ENCODE results near the gene ADCY3. TPM values are rescaled to one million over a fixed set of nuclear protein-coding genes. Genes with fewer than 3 reads are reported as not detected.

Gene ADCY3
- total and polyA plus RNA-seq, 2 of the 13 experiments (the other 11 are each of a cell fraction or from before 2014, with no cell fraction given), result 0.11 to 0.61 TPM

DNA sequence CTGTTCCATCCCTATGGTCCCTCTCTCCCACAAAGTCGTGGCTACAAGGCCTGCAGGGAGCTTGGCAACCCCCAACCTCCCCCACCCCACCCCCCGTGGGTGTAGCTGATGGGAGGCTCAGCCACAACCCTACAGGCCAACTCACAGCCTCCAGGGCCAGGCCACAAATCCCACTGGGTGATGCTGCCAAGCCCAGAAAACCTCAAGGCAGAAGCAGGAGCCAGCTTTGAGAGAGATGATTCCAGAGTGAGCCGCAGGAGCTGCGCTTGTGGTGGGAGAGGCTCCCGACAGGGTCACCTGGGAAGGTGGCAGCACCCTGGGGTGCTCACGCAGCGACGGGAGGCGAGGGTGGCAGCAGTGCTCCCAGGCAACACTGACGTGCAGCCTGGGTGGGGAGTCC lies 44.8 kb downstream of the ADCY3 start (continued):
- no peak for TF ChIP-seq KAT7 (CRISPR knock-in tag; IDR thresholded peaks at IDR 0.05; ENCODE audit: borderline replicate concordance)

DNA sequence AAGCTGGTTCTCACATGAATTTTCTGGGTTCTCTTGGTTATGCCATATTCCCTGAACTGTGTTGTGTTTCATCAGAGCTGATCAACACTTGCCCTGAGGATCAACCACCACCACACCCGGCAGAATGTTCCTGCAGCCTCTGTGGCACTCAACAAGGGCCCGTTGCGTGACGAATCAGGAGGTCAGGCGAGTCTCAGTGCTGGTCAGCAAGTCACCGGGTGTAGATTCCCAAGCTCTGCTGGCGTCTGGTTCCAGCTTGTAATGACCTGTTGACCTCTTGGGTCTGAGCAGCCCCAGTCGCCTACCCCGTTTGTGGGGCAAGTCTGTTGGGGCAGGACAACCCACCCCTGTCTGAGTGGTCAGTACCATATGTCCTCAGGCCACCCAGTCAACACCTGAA lies 46.0 kb downstream of the ADCY3 start:
- POLR2A ChIA-PET, result no interaction called here
- Histone ChIP-seq H3K4me1 (ENCODE audit: insufficient read depth, low read length) (peaks cover 21% of the 10 kb centered on the region), H4K20me1 (ENCODE audit: insufficient read depth, low read length) (no peaks in the 10 kb centered on the region), H3K36me3 (replicated peaks in 1 of 2; ENCODE audit: control insufficient read depth in 1 of 2, insufficient read depth in 2 of 2, low read length in 2 of 2) (no peaks in the 10 kb centered on the region), H3K9ac (ENCODE audit: insufficient read depth, low read depth, low read length) (no peak overlapping the region), H3K79me2 (ENCODE audit: insufficient read depth, low read length) (no peaks in the 10 kb centered on the region), H3K4me2 (ENCODE audit: low read depth, low read length) (no peak overlapping the region), H2AFZ (ENCODE audit: low read length) (no peak overlapping the region), H3K9me3 (ENCODE audit: low read length) (no peaks in the 10 kb centered on the region), H3K27me3 (ENCODE audit: control insufficient read depth in 1 of 2, insufficient read depth in 2 of 2, low read length in 2 of 2) (peaks cover 0 to 25% of the 10 kb centered on the region in 2 experiments; a peak in 1 of 5 replicates), H3K4me3 (replicated peaks in 1 of 3; ENCODE audit: insufficient read depth in 1 of 3, low read depth in 2 of 3, low read length in 3 of 3) (no peak overlapping the region), H3K27ac (ENCODE audit: extremely low read length, insufficient read depth, low read length) (no peak overlapping the region)
- in situ Hi-C loops (cut with HindIII; ENCODE audit: extremely low pct_ligation_motif_present, low pct_unique_long_range_greater_than_20kb) (no loop called here), intact Hi-C loops (cut with micrococcal nuclease; ENCODE audit: unreplicated experiment) (no loop called here)
- CTCF ChIA-PET (ENCODE audit: low intra/inter-chr PET ratio, low total read pairs), result no interaction called here
- no peak for FAIRE-seq
- no TSS peak for BruUV-seq (replicated peaks)
- no peak for DNase-seq (ENCODE audit: low spot score)
- no peak for TF ChIP-seq ZBTB3 (CRISPR knock-in tag; IDR thresholded peaks at IDR 0.05; ENCODE audit: borderline replicate concordance, low read depth)
- no peak for TF ChIP-seq SNAI1 (CRISPR knock-in tag; IDR thresholded peaks at IDR 0.05; ENCODE audit: borderline replicate concordance)
- 18% methylated on average over 9 of the region's 9 CpGs for WGBS (ENCODE audit: low lambda C conversion rate)
- ATAC-seq, result no peak

DNA sequence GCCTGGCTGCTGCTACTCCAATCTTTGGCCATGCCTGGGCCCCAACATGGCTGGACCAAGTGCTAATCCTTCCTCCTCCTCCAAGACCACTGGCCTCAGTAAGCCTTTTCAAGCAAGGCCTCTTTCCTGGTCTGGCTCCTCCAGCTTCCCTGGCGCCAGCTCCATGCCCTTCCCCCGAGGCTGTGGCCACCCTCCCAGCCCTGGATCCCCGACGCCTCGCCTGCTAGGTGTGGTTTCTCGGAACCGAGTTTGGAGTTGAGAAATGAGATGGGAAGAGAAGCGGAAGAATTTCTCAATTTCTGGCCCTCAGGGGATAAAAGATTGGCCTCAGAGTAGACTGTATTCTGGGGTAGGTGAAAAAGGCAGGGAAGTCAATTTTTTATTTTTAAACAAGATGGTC lies 46.4 kb downstream of the ADCY3 start:
- Histone ChIP-seq H3K4me3 (replicated peaks in 1 of 3; ENCODE audit: insufficient read depth in 1 of 3, low read depth in 2 of 3, low read length in 3 of 3) (no peak overlapping the region), H3K36me3 (replicated peaks in 1 of 2; ENCODE audit: control insufficient read depth in 1 of 2, insufficient read depth in 2 of 2, low read length in 2 of 2) (no peaks in the 10 kb centered on the region), H3K79me2 (ENCODE audit: insufficient read depth, low read length) (no peaks in the 10 kb centered on the region), H2AFZ (ENCODE audit: low read length) (no peak overlapping the region), H3K4me1 (ENCODE audit: insufficient read depth, low read length) (peaks cover 18% of the 10 kb centered on the region), H3K9me3 (ENCODE audit: low read length) (no peaks in the 10 kb centered on the region), H3K27me3 (ENCODE audit: control insufficient read depth in 1 of 2, insufficient read depth in 2 of 2, low read length in 2 of 2) (peaks cover 0 to 25% of the 10 kb centered on the region in 2 experiments; a peak in 1 of 5 replicates), H3K9ac (ENCODE audit: insufficient read depth, low read depth, low read length) (no peak overlapping the region), H4K20me1 (ENCODE audit: insufficient read depth, low read length) (no peaks in the 10 kb centered on the region), H3K27ac (ENCODE audit: extremely low read length, insufficient read depth, low read length) (no peak overlapping the region), H3K4me2 (ENCODE audit: low read depth, low read length) (no peak overlapping the region)
- no TSS peak for BruUV-seq (replicated peaks)
- ATAC-seq (no peak), FAIRE-seq (no peak), DNase-seq (ENCODE audit: low spot score) (no peak)
- ChIA-PET POLR2A (no interaction called here), CTCF (ENCODE audit: low intra/inter-chr PET ratio, low total read pairs) (no interaction called here)
- 71% methylated on average over 8 of the region's 8 CpGs for WGBS (ENCODE audit: low lambda C conversion rate)
- intact Hi-C loops (cut with micrococcal nuclease; ENCODE audit: unreplicated experiment) (no loop called here), in situ Hi-C loops (cut with HindIII; ENCODE audit: extremely low pct_ligation_motif_present, low pct_unique_long_range_greater_than_20kb) (no loop called here)
- TF ChIP-seq SIX4 (CRISPR knock-in tag; IDR thresholded peaks at IDR 0.05), result no peak
- TF ChIP-seq, protein P1, sequence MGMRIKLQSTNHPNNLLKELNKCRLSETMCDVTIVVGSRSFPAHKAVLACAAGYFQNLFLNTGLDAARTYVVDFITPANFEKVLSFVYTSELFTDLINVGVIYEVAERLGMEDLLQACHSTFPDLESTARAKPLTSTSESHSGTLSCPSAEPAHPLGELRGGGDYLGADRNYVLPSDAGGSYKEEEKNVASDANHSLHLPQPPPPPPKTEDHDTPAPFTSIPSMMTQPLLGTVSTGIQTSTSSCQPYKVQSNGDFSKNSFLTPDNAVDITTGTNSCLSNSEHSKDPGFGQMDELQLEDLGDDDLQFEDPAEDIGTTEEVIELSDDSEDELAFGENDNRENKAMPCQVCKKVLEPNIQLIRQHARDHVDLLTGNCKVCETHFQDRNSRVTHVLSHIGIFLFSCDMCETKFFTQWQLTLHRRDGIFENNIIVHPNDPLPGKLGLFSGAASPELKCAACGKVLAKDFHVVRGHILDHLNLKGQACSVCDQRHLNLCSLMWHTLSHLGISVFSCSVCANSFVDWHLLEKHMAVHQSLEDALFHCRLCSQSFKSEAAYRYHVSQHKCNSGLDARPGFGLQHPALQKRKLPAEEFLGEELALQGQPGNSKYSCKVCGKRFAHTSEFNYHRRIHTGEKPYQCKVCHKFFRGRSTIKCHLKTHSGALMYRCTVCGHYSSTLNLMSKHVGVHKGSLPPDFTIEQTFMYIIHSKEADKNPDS (CRISPR knock-in tag; IDR thresholded peaks at IDR 0.05), result no peak
- no peak for TF ChIP-seq HNRNPH1 (optimal IDR thresholded peaks at IDR 0.05; ENCODE audit: low read depth, low read length)
- TF ChIP-seq CHD2 (IDR thresholded peaks at IDR 0.05; ENCODE audit: low read depth, low read length), result no peak
- no peak for TF ChIP-seq MLLT10 (CRISPR knock-in tag; IDR thresholded peaks at IDR 0.05)
- no peak for TF ChIP-seq CBX5 (CRISPR knock-in tag; IDR thresholded peaks at IDR 0.05; ENCODE audit: borderline replicate concordance)
- TF ChIP-seq SIN3B (IDR thresholded peaks at IDR 0.05; ENCODE audit: low read length), result no peak
- TF ChIP-seq, protein P2, sequence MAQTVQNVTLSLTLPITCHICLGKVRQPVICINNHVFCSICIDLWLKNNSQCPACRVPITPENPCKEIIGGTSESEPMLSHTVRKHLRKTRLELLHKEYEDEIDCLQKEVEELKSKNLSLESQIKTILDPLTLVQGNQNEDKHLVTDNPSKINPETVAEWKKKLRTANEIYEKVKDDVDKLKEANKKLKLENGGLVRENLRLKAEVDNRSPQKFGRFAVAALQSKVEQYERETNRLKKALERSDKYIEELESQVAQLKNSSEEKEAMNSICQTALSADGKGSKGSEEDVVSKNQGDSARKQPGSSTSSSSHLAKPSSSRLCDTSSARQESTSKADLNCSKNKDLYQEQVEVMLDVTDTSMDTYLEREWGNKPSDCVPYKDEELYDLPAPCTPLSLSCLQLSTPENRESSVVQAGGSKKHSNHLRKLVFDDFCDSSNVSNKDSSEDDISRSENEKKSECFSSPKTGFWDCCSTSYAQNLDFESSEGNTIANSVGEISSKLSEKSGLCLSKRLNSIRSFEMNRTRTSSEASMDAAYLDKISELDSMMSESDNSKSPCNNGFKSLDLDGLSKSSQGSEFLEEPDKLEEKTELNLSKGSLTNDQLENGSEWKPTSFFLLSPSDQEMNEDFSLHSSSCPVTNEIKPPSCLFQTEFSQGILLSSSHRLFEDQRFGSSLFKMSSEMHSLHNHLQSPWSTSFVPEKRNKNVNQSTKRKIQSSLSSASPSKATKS (CRISPR knock-in tag; IDR thresholded peaks at IDR 0.05), result no peak
- TF ChIP-seq GTF3A (CRISPR knock-in tag; conservative IDR thresholded peaks at IDR 0.05), result no peak
- no peak for TF ChIP-seq SNAI1 (CRISPR knock-in tag; IDR thresholded peaks at IDR 0.05; ENCODE audit: borderline replicate concordance)
- TF ChIP-seq ISX (CRISPR knock-in tag; conservative IDR thresholded peaks at IDR 0.05), result no peak
- TF ChIP-seq CCDC6 (CRISPR knock-in tag; IDR thresholded peaks at IDR 0.05), result no peak
- TF ChIP-seq ZNF292 (CRISPR knock-in tag; IDR thresholded peaks at IDR 0.05; ENCODE audit: borderline replicate concordance, low read depth), result no peak

All from HepG2 (cell line).